ENCODE measurements around the gene LDLRAP1.

LDLRAP1 gene

DNA sequence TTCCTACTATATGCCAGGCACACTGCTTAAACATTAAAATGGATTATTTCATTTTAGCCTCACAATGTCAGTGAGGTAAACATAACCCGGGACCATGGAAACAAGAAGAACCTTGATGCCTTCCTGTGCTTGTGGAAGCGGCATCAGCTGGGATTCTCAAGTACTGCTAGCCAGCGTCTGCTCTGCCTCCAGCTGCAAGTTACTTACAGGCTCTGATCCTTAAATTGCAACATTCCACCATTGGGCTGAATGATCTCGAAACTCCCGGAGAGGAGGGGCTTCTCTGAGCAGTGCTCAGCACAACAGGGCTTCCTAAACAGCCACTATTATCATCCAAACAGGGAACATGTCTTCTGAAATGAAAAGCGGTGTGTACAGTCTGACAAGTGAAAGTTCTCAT is 66.5 kb downstream of the LDLRAP1 start:
- DNase-seq (ENCODE audit: low spot score): peak; percentile 17

DNA sequence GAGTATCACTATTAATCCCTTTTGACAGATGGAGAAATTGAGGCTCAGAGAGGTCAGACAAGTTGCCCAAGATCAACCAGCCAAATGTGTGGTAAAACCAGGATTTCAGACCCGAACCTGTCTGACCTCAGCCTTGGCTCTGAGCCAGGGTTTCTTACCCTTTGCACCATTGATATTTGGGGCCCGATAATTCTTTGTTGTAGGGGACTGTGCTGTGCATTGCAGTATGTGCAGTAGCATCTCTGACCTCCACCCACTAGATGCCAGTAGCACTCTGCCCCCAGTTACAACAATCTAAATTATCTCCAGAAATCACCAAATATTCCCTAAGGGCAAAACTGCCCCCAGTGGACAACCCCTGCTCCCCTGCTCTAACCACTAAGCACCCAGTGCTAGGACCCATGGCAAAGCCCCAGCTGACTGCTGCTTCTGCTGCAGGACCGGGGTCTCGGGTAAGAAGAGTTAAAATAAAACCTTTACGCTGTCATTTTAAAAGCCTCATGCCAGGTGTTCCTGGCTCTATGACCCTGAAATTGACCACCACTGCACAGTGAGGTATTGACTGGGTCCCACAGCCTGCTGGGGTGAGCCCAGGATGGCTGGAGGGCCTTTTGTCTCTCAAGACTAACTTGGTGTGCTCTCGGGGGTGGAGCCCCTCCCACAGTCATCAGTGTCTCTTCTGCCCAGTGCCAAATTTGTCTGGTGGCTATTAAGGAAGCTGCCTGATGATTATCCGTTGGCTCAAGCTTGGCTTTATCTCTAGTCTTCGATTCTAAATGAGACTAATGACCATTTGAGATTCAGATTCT is 67.6 kb downstream of the LDLRAP1 start:
- no peak for DNase-seq (ENCODE audit: low spot score)

DNA sequence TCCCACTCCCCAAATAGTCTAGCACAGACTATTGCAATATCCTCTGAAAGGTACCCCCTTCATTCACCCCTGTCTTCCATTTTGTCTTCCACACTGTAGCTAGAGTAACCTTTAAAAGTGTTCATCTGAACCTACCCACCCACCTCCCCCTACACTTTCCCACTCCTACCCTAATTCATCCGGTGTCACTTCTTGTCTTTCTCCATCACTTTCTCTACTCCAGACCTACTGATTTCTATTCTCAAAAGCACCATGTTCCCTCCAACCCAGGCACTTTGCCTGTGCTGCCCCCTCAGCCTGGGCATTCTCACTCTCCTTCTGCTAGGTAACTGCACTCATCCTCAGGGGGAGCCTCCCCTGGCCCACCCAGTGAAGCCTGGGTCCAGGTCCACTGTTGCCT is 68.4 kb downstream of the LDLRAP1 start:
- DNase-seq (ENCODE audit: low spot score): no peak

DNA sequence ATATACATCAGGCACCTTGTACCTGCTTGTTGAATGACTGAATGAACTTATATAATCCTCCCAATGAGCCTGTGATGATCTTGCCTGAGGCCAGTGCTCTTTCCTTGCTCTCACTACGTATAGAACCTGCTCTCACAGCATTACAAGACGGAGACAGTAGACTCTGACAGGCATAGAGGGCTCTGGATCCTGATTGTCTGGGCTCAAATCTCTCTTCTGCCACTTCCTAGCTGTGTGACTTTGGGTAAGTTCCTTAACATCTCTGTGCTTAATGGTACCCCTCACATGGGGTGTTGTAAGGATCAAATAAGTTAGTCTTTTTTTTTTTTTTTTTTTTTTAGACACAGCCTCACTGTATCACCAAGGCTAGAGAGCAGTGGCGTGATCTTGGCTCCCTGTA is 69.0 kb downstream of the LDLRAP1 start:
- DNase-seq (ENCODE audit: low spot score): no peak

DNA sequence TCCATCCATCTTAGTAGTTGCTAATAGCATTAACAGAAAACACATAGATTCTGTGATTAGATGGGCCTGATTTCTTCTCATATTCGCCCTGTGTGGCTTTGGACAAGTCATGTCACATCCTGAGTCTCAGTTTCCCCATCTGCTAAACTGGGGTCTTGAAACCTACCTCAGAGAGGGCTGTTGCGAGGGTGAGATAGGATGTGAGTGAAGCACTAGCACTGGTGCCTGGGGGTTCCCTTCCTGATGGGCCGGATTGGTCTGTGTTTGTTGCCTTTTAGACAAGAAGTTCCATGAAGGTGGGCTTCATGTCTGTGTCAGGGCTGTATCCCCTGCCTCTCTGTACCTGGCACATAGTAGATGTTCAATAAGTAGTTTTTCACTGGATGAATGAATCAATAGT is 69.7 kb downstream of the LDLRAP1 start:
- DNase-seq (ENCODE audit: low spot score): no peak

DNA sequence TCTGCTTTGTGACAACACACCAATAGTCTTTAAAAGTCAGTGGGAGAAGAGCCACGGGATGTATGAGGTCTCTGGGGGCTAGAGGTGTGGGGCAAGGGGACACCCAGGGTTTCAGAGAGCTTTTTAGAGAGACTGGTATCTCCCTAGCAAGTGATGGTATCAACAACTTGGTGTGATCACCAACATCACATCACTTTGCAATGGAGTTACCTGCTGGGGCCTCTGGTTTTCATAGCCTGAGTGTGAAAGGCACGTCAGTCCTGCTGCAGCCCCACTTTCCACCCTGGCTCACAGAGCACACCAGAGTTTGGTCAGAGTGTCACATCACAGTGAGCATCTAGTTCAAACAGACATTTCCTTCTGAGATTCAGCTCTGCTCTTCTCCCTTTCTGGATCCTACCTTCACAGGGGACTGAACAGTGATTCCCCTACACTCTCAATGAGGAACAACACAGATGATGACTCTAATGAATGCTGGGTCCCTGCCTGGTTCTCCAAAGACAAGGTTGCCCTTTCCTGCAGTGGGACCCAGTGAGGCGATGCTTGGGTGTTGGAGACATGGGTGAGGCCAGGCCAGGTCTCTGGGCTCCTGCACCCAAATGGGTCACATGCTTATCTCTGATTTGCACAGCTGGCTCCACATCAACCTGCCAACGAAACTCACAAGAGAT is 71.2 kb downstream of the LDLRAP1 start:
- no peak for DNase-seq (ENCODE audit: low spot score)

DNA sequence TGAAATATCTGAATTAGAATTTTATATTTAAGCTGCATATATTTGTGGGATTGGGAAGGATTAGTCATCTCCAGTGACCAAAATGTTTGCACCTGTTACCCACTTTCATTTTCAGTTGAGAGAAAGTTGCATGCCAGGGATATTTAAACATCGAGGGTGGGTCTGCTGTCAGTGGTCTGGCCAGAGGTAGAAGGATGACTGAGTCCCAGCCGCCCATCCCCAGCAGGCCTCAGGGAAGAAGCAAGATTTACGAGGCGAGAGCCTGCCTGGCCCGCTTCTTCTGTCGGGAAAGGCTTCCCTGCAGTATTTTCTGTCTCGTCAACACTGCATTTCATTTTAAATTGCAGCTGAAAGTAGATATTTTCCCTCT is 71.8 kb downstream of the LDLRAP1 start:
- DNase-seq (ENCODE audit: low spot score): no peak

DNA sequence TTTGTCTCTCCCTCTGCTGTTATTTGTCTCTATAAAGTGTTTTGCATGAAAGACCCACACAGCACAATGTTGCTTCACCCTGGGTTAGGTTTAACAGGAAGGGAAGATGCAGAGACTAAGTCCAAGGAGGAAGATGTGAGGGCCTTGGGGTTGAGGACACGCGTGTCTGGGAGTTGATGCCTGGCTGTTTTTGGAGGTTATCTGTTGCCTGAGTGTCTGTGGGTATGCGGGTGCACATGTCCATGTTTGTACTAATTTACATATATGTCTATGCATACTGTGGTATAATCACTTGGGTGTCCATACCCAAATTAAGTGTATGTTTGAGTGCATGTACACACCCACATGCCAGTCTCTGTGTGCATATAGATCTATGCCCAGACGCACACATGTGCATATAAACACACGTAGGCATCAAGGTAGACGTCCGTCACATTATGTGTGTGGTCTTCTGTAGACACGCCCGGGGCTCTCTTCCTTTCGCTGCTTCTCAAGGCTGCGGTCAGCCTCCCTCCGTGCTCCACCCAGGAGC is 72.2 kb downstream of the LDLRAP1 start:
- DNase-seq (ENCODE audit: low spot score): peak; percentile 16

DNA sequence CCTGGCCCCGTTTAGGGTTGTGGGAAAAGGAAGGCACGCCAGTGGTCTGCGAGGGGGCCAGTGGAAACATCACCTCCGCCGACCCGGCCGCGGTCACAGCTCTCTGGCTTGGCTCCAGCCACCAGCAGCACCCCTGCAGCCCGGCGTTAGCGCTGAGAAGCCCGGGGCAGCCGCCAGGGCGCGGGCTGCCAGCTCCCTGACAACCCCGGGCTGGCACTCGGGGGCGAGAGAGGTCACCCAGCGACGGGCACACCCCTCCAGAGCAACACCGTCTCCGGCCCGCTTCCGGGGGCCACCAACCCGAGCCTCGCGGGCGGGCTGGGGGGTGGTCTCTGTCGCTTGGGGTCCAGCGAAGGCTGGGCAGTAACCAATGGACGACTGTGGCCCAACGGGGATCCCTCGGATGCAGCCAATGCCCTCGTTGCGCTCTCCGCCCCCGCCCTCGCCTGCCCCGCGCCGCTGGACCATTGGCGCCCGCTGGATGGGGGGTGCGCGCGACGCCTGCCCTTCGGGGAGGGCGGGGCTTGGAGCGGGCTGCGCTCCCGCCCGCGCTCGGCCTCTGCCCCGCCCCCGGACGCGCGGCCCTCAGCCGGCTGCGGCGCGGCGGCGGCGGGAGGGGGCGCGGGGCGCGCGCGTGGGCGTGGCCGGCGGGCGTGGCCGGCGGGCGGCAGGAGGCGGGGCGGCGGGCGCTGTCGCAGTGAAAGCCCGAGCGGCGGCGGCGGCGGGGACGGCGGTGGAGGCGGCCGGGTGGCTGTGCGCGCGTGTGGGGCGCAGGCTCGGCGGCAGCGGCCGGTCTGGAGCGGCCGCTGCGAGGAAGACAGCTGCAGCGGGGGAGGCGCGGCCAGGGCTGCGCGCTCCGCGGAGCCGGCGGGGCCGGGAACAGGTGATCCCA is 72.9 kb downstream of the LDLRAP1 start, which contains the start of gene MAN1C1:
MAN1C1 (plus strand) TSS at position 697 of the 892 bp plus-strand sequence. CDS start 1,007 bp downstream, outside the sequence.
- peak; percentile 96 for DNase-seq (ENCODE audit: low spot score)

DNA sequence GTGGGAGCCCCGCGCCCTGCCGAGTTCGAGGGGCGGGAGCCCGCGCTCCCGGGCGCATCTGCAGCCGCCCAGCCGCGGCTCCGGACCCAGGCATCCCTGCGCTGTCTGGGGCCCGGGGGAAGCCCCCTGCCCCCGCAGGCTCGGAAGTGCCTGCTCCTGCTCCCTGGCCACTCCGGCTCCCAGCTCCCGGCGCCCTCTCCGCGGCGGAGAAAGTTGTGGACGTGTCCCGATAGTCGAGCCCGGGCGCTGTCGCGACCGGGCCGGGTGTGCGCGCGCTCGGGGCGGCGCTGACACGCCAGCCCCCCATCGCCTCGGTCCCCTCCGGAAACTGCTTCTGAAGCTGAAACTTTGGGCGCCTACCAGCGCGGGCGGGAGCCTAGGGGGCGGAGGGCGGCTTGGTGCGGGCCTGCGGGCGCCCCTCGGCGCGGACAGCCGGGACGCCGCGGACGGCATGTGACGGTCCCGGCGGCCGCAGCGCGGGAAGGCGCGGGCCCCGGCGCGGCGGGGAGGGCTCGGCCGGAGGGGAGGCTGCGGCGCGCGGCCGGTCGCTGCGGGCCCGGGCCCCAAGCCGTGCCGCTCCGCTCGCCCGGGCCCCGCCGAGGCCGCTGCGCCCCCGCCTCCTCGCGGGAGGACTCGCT is 73.7 kb downstream of the LDLRAP1 start:
- DNase-seq (ENCODE audit: low spot score): no peak

DNA sequence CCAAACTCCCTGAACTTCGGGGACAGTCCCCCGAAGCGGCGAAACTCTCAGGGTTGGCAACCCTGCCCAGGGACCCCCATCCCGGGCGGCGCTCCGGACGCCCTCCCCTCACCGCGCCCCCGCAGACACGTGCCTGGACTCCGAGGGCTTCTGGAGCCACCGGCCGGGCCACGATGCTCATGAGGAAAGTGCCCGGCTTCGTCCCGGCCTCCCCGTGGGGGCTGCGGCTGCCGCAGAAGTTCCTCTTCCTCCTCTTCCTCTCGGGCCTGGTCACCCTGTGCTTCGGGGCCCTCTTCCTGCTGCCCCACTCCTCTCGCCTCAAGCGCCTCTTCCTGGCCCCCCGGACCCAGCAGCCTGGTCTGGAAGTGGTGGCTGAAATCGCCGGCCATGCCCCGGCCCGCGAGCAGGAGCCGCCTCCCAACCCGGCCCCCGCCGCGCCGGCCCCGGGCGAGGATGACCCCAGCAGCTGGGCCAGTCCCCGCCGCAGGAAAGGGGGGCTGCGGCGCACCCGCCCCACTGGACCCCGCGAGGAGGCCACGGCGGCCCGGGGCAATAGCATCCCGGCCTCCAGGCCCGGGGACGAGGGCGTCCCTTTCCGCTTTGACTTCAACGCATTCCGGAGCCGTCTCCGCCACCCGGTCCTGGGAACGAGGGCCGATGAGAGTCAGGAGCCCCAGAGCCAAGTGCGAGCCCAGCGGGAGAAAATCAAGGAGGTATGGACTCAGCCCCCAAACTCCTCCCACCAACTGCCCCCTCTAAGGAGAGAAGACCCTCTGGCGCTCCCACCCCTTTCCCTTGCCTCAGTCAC is 74.4 kb downstream of the LDLRAP1 start:
- peak; percentile 31 for DNase-seq (ENCODE audit: low spot score)

DNA sequence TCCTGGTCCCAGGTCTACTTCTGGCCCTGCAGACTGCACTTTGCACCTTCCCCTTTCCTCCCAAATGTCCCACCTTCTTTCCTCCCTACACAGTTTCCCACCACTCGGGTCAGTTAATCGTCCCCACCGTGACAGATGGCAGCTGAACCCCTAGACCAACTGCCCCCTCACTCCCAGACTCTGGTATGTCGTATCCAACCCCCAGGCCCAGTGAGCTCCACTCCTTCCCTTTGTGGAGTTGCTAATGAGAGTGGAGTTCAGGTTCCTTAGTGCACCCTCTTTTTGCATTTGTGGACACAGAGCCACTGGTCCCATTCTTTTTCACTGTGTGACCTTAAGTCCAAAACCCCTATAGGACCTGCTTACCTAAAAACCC is 75.0 kb downstream of the LDLRAP1 start:
- DNase-seq (ENCODE audit: low spot score): peak; percentile 12

All from Ammon's horn (tissue), 1 donor.